HepG2 (cell line): Measurements from ENCODE around the gene SOAT2.

Source experiments
- CTCF ChIP-seq: sonication (generic); formaldehyde crosslinking; IDR thresholded peaks from 2 replicates; pipeline ENCODE4 v1.5.0; 2020; ENCODE audit warnings: mild to moderate bottlenecking, missing genetic modification reagents, moderate library complexity
- MXI1 ChIP-seq: IDR thresholded peaks from 3 replicates; pipeline ENCODE4 v1.6.1; 2012; ENCODE audit warnings: low read depth, low read length, inconsistent platforms, borderline replicate concordance
- NR3C1 ChIP-seq: sonication (generic); formaldehyde crosslinking; IDR thresholded peaks from 2 replicates; pipeline ENCODE4 v1.4.0; 2020; ENCODE audit warnings: missing genetic modification reagents
- ZNF572 ChIP-seq: sonication (generic); formaldehyde crosslinking; IDR thresholded peaks from 2 replicates; pipeline ENCODE4 v1.5.1; 2020; ENCODE audit warnings: mild to moderate bottlenecking, missing genetic modification reagents

GRCh38 chr12:53099071-53099882, 4.0 kb upstream of the SOAT2 start:
- TF ChIP-seq ZNF572 (CRISPR knock-in tag) (no peak), CTCF (peak; percentile 89), NR3C1 (CRISPR knock-in tag) (no peak), MXI1 (no peak; the same call in 2 of the 3 replicates)
